Endothelial cell (in vitro differentiated cells): ENCODE results near the gene D2HGDH. TPM values are rescaled to one million over a fixed set of nuclear protein-coding genes. Genes with fewer than 3 reads are reported as not detected.
A peak's percentile ranks its signal among the peaks of the same experiment; 100 is the strongest.

Source experiments
- DNase-seq: peaks from one replicate; pipeline ENCODE4 v3.0.0; 2021; ENCODE audit warnings: low spot score
- H3K27ac Mint-ChIP-seq: one replicate; pipeline ENCODE4 v1.8.0; 2021; ENCODE audit warnings: mixed read lengths, inconsistent platforms; ENCODE audit not compliant: unreplicated experiment
- H3K27me3 Mint-ChIP-seq: one replicate; pipeline ENCODE4 v1.8.0; 2021; ENCODE audit warnings: mild to moderate bottlenecking, moderate library complexity, mixed read lengths, inconsistent platforms; ENCODE audit not compliant: unreplicated experiment
- H3K36me3 Mint-ChIP-seq: one replicate; pipeline ENCODE4 v1.8.0; 2021; ENCODE audit warnings: mild to moderate bottlenecking, low read depth, mixed read lengths, inconsistent platforms; ENCODE audit not compliant: unreplicated experiment
- H3K4me1 Mint-ChIP-seq: one replicate; pipeline ENCODE4 v1.8.0; 2021; ENCODE audit warnings: mild to moderate bottlenecking, mixed read lengths, inconsistent platforms; ENCODE audit not compliant: unreplicated experiment
- H3K4me3 Mint-ChIP-seq: one replicate; pipeline ENCODE4 v1.8.0; 2021; ENCODE audit warnings: mild to moderate bottlenecking, mixed read lengths, inconsistent platforms; ENCODE audit not compliant: unreplicated experiment
- H3K9me3 Mint-ChIP-seq: one replicate; pipeline ENCODE4 v1.8.0; 2021; ENCODE audit warnings: mixed read lengths, inconsistent platforms; ENCODE audit not compliant: unreplicated experiment
- CTCF ChIP-seq: fragments of 200-600 bp; sonication (generic); IDR thresholded peaks from one replicate; pipeline ENCODE4 v1.5.0; 2021; ENCODE audit warnings: antibody characterized with exemption; ENCODE audit not compliant: unreplicated experiment
- total RNA-seq: library from RNA; stranded (reverse); fragmentation: NEBNext Ultra II Directional; extraction: Animal tissue kit (Norgen Biotek cat#: 25700); gene quantifications from one replicate; pipeline ENCODE4 v1.2.1, GENCODE V29; 2021; ENCODE audit not compliant: unreplicated experiment

D2HGDH gene
- total RNA-seq, 1 donor from 2014 or later: 11.4 TPM

- H3K4me3 Mint-ChIP-seq: no peak overlapping the region
Measured at GRCh38 chr2:241769819-241770184, 35.4 kb downstream of the D2HGDH start.

GRCh38 chr2:241770185-241770935 lies 35.9 kb downstream of the D2HGDH start:
- no peaks in the 10 kb centered on the region for H3K27me3 Mint-ChIP-seq
- DNase-seq: no peak
- TF ChIP-seq CTCF: no peak

More at GRCh38 chr2:241769819-241770184, 35.4 kb downstream of the D2HGDH start:
- Mint-ChIP-seq H3K27me3 (no peaks in the 10 kb centered on the region), H3K4me1 (peaks cover 2% of the 10 kb centered on the region), H3K36me3 (no peaks in the 10 kb centered on the region), H3K27ac (no peak overlapping the region), H3K9me3 (no peaks in the 10 kb centered on the region)
- no peak for TF ChIP-seq CTCF
- no peak for DNase-seq

GRCh38 chr2:241770936-241771285 lies 36.5 kb downstream of the D2HGDH start:
- H3K27me3 Mint-ChIP-seq: no peaks in the 10 kb centered on the region
- H3K4me1 Mint-ChIP-seq: peaks cover 2% of the 10 kb centered on the region
- no peaks in the 10 kb centered on the region for H3K36me3 Mint-ChIP-seq
- H3K4me3 Mint-ChIP-seq: no peak overlapping the region
- TF ChIP-seq CTCF: no peak
- no peaks in the 10 kb centered on the region for H3K9me3 Mint-ChIP-seq
- no peak overlapping the region for H3K27ac Mint-ChIP-seq
- no peak for DNase-seq

More at GRCh38 chr2:241770185-241770935, 35.9 kb downstream of the D2HGDH start:
- Mint-ChIP-seq H3K27ac (no peak overlapping the region), H3K36me3 (no peaks in the 10 kb centered on the region), H3K9me3 (no peaks in the 10 kb centered on the region), H3K4me1 (peaks cover 2% of the 10 kb centered on the region), H3K4me3 (no peak overlapping the region)

- no peak for TF ChIP-seq CTCF
- H3K27ac Mint-ChIP-seq: no peak overlapping the region
- no peaks in the 10 kb centered on the region for H3K9me3 Mint-ChIP-seq
- no peak overlapping the region for H3K4me3 Mint-ChIP-seq
- H3K36me3 Mint-ChIP-seq: peaks cover 3% of the 10 kb centered on the region
- DNase-seq: no peak
- H3K4me1 Mint-ChIP-seq: peaks cover 2% of the 10 kb centered on the region
- H3K27me3 Mint-ChIP-seq: no peaks in the 10 kb centered on the region
Measured at GRCh38 chr2:241771286-241772062, 37.0 kb downstream of the D2HGDH start.

GRCh38 chr2:241772063-241772499 lies 37.7 kb downstream of the D2HGDH start:
- peaks cover 3% of the 10 kb centered on the region for H3K36me3 Mint-ChIP-seq
- H3K27me3 Mint-ChIP-seq: no peaks in the 10 kb centered on the region
- no peak overlapping the region for H3K4me3 Mint-ChIP-seq
- H3K27ac Mint-ChIP-seq: peak overlapping the region; percentile 25
- TF ChIP-seq CTCF: no peak
- peaks cover 2% of the 10 kb centered on the region for H3K4me1 Mint-ChIP-seq
- H3K9me3 Mint-ChIP-seq: no peaks in the 10 kb centered on the region
- no peak for DNase-seq
